ENCODE data around the gene SPDYE1.

SPDYE1 gene

GRCh38 chr7:44050121-44050914 lies 52.6 kb downstream of the SPDYE1 start:
- H3K27ac ChIP-seq: no peak overlapping the region
- no peak for TF ChIP-seq CTCF (IDR thresholded peaks at IDR 0.05)
- DNase-seq (ENCODE audit: low spot score): peak; percentile 57
- H3K4me3 ChIP-seq: no peak overlapping the region

GRCh38 chr7:44050915-44051560 lies 53.3 kb downstream of the SPDYE1 start:
- no peak overlapping the region for H3K27ac ChIP-seq
- TF ChIP-seq CTCF (IDR thresholded peaks at IDR 0.05): no peak
- peak; percentile 54 for DNase-seq (ENCODE audit: low spot score)
- H3K4me3 ChIP-seq: no peak overlapping the region

GRCh38 chr7:44051611-44052220 lies 54.0 kb downstream of the SPDYE1 start:
- no peak for TF ChIP-seq CTCF (IDR thresholded peaks at IDR 0.05)
- no peak overlapping the region for H3K4me3 ChIP-seq
- H3K27ac ChIP-seq: no peak overlapping the region
- DNase-seq (ENCODE audit: low spot score): peak; percentile 53

- Histone ChIP-seq H3K27ac (no peak overlapping the region), H3K4me3 (no peak overlapping the region)
- TF ChIP-seq CTCF (IDR thresholded peaks at IDR 0.05): no peak
- peak; percentile 45 for DNase-seq (ENCODE audit: low spot score)
Observed at GRCh38 chr7:44052771-44053365, 55.2 kb downstream of the SPDYE1 start.

- no peak overlapping the region for H3K4me3 ChIP-seq
- H3K27ac ChIP-seq: no peak overlapping the region
- DNase-seq (ENCODE audit: low spot score): peak; percentile 62
- no peak for TF ChIP-seq CTCF (IDR thresholded peaks at IDR 0.05)
Observed at GRCh38 chr7:44056681-44057080, 59.0 kb downstream of the SPDYE1 start.

- Histone ChIP-seq H3K27ac (no peak overlapping the region), H3K4me3 (no peak overlapping the region)
- TF ChIP-seq CTCF (IDR thresholded peaks at IDR 0.05): no peak
- DNase-seq (ENCODE audit: low spot score): peak; percentile 29
Observed at GRCh38 chr7:44057181-44057848, 59.6 kb downstream of the SPDYE1 start.

All from coronary artery (tissue), 2 donors.